HS-27A (cell line): Measurements from ENCODE around the gene RAI1.
"Not testable (repeated sequence)": the region's sequence is repeated elsewhere in the genome, so short reads cannot be mapped to it uniquely, and the experiment has no call there.

Experiments used
- DNase-seq: peaks from one replicate; pipeline ENCODE4 v3.0.0-alpha.2; 2012; ENCODE audit warnings: low read depth, missing footprints

The RAI1 gene

DNA sequence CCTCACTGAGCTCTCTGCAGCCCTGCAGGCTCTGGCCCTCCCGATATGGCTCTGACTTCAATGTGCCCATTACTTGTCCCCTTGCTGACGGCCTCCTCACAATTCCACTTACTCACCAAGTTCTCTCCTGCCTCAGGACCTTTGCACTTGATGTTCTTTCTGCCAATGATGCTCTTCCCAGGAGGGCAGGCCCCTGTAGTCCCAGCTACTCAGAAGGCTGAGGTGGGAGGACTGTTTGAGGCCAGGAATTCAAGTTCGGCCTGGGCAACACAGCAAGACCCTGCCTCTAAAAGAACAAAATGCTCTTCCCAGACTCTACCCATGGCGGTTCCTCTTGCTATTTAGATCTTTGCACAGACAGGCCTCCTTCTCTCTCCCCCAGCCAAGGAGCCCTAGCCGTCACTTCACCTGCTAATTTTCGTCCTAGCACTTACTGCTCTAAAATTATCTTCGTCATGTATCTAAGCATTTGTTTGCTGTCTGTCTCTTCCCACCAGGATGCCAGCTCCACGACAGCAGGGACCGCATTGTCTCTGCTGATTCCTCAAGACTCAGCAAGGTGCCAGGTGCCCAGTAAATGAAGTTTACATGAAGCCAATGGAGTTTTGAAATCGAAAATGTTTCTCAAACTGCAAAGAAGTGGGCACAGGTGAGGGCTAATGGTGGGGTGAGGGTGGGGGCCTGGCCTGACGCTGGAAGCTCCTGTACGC is 626 bp upstream of the RAI1 start:
- no peak for DNase-seq

DNA sequence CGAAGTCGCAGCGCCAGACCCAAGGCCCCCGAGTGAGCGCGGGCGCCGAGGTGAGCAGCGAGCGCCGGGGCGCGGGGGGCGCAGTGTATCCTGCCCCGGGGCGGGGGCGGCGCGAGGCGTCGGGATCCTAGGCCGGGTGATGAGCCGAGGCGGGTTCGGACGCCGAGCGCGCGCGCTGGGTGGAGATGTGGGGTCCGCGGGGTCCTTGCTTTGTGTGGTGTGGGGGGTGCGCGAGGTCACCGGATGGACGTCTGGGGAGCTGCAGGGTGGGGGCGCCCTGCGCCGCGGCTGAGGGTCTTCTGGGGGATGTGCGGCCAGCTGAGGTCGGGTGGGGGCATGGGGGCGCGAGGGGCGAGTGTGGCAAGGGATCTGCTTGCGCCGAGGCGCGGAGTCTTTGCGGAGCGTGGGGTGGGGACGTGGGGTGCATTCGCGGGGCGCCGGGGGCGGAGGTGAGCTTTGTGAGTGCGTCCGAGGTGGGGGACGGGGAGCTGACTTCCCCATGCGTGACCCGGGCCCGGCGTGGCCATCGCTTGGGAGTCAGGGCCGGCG is 560 bp downstream of the RAI1 start:
- no peak for DNase-seq

DNA sequence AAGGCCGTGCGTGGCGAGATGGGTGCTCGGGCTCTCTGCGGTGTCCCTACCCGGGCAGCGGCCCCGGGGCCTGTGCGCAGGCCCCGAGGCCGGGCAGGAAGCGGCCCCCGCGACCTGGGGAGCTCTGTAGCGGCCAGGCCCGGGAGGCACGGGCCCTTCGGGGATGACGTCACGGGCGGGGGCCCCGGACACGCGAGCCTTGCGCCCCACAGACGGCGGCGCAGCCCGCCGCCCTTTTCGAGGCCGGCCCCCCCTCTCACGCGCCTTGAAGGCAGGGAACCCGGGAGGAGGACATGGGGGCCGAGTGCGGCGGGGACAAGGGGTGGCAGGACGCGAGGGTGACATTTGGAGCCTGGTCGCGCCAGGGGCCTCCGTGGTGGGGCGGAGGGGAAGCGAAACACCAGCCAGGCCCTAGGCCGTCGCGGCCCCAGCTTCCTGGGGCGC is 1.1 kb downstream of the RAI1 start:
- DNase-seq, result no peak

GRCh38 chr17:17682737-17683680 is 1.8 kb downstream of the RAI1 start:
- no peak for DNase-seq

- no peak for DNase-seq
Observed at GRCh38 chr17:17683710-17684365, 2.6 kb downstream of the RAI1 start.

GRCh38 chr17:17684906-17685774 is 3.9 kb downstream of the RAI1 start:
- DNase-seq, result no peak

DNA sequence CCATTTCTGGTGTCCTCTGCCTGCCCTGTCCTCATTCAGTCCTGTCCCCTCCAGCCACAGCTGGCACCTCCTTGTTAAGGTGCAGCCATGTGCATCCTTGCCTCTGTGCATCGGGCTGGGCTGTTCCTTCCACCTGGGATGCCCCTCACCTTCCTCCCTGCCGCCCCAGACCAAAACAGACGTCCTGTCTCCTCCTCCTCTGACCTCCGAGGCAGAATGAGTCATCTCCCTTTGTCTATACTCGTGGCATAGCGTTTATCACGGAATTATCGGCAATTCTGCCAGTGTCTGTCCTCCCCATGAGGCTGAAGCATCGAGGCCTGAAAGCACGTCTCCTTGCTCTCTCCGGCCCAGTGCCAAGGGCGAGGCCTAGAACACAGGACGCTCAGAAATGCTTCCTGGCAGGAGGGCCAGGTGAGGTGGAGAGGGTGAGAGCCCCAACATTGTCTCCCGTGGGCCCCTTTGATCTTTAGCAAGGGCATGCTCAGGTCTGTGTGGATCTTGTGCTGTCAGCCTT is 4.6 kb downstream of the RAI1 start:
- no peak for DNase-seq

DNA sequence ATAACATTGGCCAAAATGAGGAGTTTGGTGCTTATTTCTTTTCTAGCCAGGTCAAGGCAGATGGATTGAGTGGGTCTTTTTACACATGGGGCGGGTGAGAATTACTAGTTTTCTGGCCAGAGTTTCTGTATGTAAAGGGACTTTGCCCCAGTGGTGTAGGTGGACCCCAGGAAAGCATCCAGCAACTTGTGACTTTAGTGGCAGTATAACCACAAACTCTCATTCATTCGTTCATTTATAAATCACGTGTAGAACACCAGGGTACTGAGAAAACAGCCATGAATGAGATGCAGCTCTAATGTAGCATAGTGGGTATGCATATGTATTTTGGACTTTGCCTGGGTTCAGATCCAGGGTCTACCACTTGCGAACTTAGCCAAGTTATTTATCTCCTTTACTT is 8.1 kb downstream of the RAI1 start:
- DNase-seq, result no peak

DNA sequence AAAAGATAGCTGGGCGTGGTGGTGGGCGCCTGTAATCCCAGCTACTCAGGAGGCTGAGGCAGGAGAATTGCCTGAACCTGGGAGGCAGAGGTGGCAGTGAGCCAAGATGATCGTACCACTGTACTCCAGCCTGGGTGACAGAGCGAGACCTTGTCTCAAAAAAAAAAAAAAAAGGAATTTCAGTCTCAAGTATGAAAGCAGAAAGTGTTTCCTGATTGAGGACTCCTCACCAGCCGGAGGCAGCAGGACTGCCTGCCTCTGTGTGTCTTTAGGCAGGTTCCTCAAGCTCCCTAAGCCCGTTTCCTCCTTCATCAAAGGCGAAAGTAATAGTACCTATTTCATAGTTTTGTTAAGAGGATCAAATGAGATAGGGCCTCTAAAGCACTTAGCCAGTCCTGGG is 9.0 kb downstream of the RAI1 start:
- DNase-seq, result not testable (repeated sequence)

- no peak for DNase-seq
Observed at GRCh38 chr17:17691468-17692263, 10.4 kb downstream of the RAI1 start.

DNA sequence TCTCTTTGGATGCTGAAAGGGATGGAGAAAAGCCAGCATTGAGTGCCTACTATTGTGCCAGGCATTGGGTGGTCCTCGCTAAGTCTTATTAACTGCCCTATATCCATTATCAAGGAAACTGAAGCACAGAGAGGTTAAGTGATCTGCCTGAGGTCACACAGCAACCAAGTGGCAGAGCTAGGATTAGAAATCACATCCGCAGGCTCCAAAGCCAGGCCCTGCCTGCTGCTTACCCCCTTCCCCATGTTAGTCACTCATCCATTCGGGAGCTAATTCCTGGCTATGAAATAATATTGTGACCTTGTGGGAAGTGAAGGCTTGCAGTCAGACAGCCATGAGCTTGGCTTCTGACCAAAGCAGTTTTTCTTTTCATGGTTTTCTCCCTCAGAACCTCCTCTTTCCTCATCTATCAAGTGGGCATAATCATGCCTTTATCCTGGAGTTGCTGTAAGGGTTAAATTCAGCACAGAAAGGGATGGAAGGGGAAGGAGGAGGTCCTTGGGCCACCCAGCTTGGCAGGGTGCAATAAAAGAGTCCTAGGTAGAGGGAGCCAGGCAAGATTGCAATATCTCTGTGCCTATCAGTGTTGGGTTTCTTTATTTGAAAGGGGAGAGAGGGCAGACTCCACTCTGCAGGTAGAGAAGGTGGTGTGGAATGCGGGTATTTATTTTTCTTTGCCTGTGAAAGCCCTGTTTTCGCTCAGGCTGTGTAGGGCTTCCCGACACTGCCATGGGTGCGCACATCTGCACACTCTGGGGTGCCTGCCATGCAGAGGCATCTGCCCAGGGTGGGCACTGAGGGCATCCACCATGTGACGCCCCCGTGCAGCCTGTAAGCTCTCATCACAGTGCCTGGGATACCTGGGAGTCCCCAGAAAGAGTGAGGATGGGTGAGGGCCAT is 11.3 kb downstream of the RAI1 start:
- DNase-seq, result no peak

DNA sequence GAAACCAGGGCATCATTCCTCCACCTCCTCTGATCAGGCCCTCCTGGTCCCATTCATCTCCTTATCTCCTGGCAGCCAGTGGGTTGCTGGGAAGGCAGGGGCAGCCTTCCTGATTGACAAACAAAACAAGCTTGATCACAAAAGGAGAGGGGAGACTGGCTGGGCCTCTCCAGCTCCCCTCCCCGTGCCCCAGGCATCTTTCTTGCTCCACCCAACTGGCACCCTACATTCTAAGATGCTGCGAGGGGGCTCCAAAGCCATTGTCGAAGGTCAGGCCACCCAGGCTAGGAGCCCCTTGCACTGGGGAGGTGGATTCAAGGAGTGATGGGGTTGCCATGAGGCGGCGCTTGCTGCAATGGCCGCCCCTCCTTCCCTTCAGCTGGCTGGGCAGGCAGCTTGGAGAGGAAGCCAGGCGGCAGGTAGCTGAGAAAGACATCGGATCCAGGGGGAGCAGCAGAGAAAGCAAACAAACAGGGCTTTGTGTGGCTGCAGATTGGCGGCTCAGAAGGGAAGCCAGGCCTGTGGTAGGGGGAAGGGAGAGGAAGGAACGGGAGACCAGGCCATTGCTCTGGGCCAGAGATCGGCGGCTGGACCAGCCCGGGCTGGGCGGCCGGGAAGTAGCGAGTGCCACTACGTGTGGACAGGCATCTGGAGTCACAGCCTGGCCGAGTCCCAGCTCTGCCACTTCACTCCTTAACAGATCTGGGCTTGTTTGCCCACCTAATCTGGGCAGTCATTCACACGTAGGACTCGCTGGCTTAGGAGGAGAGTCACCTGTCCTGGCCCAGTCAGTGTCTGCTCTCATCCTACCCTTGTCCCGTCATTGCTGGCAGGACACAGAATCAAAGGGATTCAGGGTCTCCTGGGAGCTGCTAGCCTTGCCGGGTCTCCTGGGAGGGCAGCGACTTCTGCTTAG is 12.3 kb downstream of the RAI1 start:
- DNase-seq, result no peak

DNA sequence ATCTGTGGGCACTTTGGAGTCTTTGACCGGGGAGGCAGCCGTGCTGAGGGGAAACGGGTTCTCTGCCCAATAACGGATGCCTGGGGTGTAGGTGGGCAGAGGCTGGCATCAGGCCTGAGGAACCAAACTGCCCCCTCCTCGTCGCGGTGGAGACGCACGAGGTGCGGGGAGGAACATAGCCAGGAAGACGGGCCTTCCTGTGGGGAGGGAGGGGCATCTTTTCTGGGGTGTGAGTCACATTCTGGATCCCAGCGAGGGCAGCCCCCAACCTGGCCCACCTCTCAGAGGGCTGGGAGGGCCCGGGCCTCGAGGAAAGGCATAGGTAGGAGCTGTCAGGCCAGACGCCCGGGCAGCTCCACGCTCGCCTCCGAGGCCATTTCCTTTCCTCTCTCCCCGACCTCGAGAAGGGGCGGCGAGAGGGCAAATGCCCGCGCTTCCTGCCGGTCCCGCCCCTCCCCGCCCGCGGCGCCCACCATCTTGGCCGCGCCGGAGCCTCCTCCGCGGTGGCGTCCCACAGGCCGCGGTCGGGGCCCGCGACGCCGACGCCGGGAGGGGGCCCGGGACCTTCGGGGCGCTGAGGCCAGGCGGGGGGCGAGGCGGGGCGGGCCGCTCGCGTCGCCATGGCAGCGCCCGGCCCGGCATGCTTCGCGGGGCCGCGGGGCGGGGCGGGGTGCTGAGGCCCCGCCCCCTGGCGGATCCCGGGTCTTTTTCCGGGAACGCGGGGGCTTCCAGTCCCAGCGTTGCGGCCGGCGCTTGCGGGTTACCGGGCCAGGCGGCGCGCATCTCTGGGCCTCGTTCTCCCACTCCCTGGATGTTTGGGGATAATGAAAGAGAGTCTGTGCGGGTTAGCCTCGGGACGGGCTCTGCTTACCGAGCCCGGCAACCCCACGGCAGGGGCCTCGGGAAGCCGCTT is 13.2 kb downstream of the RAI1 start:
- DNase-seq, result no peak

DNA sequence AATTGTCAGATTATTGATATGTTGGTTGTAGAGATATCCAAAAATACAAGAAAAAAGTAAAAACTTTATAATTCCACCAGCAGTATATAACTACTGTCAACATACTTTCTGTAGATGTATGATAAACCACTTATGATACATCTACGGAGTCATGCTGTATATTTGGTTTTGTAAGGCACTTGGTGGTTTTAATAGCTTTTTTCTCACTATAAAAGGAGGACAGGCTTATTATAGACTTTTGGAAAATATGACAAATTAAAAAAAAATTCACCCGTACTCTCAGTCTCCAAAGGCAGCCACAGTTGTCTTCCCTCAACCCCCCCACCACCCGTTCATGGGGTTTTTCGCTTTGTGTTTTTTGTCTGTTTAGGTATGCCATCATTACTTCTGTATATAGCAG is 14.8 kb downstream of the RAI1 start:
- DNase-seq, result no peak

DNA sequence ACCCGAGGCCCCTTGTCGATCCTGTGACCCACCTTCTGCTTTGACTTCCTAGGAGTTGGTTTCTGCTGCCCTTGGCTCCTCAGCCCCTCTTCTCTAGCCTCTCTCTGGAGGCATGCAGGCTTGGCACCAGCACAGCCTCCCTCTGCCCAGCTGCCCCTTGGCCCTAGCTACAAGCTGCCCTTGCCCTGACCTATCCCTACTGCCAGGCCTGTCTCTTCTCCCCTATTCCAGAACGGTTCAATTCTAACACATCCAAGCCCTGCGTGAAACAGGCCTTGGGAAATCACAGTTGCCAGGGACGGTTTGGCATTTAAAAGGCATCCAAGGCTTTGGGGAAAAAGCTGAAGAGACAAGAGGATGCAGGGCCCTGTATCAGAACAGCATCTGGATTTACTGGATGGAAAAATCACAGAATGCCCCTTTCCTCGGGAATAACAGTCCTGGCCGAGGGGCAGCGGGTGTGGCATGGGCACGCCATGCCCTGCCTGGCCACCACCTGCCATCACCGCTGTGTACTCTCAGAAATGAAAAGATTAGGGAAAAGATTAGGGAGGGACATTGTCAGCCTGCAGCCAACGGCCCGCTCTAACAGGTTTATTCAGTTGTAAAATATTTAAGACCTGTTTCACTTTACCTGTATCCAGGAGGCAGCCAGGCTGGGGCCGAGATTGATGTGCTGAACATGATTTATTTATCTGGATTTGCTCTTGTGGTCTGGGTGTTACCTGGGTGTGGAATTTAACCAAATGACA is 15.8 kb downstream of the RAI1 start:
- DNase-seq, result no peak

DNA sequence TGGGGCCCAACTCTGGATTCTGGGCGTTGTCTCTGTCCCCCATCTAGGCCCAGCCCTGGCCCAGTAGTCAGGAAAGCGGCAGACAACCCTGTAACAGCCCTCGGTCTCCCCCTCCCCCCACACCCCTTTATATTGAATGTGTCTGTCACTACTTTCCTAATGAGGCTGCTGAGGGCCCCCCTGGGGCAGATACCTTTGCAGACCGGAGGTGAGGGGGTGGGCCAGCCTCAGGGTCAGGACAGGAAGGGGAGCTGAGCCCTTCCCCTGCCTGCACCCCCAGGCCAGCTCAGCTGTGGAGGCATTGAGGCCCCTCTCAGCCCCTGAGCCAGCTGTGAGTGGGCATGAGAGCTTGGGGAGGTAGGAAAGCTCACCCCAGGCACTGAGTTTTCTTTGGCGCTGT is 17.1 kb downstream of the RAI1 start:
- DNase-seq, result no peak
